IMR-90 (cell line): ENCODE results near the gene SYT6. TPM values are rescaled to one million over a fixed set of nuclear protein-coding genes. Genes with fewer than 3 reads are reported as not detected.

Experiments
- ATAC-seq: fragments of 200-7000 bp; cut with Tn5 transposase; 2 replicates; pipeline ENCODE4 v1.9.1; 2020; ENCODE audit warnings: low read depth, mild to moderate bottlenecking, moderate library complexity
- BruUV-seq: library from RNA; stranded (reverse); fragments of 400-500 nt; replicated peaks from 2 replicates; lab custom pipeline; 2021; lab: Mats Ljungman, UMichigan
- CTCF ChIA-PET: fragments of 300-600 bp; formaldehyde crosslinking; extraction: SDS; loops from one replicate; lab custom pipeline; 2021; ENCODE audit warnings: antibody characterized with exemption; lab: Yijun Ruan, JAX
- POLR2A ChIA-PET: fragments of 300-600 bp; sonication (Branson Sonifier 250); formaldehyde crosslinking; loops from one replicate; lab custom pipeline; 2022; ENCODE audit warnings: antibody characterized with exemption; ENCODE audit not compliant: unreplicated experiment; lab: Charles Lee
- DNase-seq: peaks from one replicate; pipeline ENCODE4 v3.0.0; 2013
- H2AFZ ChIP-seq: replicated peaks from 2 replicates; pipeline ENCODE3; 2013; ENCODE audit warnings: low read length, mild to moderate bottlenecking; ENCODE audit not compliant: poor library complexity
- H2AK5ac ChIP-seq: 2 replicates; pipeline ENCODE4 v1.6.1; 2013; ENCODE audit warnings: low read depth, low read length, inconsistent platforms
- H2AK9ac ChIP-seq: replicated peaks from 2 replicates; pipeline ENCODE3; 2013; ENCODE audit warnings: mild to moderate bottlenecking, low read depth, low read length, moderate library complexity; ENCODE audit not compliant: poor library complexity
- H2BK120ac ChIP-seq: 2 replicates; pipeline ENCODE4 v1.6.1; 2013; ENCODE audit warnings: low read depth, low read length, inconsistent platforms
- H2BK15ac ChIP-seq: 3 replicates; pipeline ENCODE4 v1.6.1; 2013; ENCODE audit warnings: low read depth, low read length, inconsistent platforms
- H2BK20ac ChIP-seq: 2 replicates; pipeline ENCODE4 v1.6.1; 2013; ENCODE audit warnings: low read depth, mild to moderate bottlenecking, inconsistent platforms, low read length, moderate library complexity
- H2BK5ac ChIP-seq: 2 replicates; pipeline ENCODE4 v1.6.1; 2013; ENCODE audit warnings: mild to moderate bottlenecking, low read depth, low read length, inconsistent platforms; ENCODE audit not compliant: poor library complexity, severe bottlenecking
- H3K14ac ChIP-seq: replicated peaks from 2 replicates; pipeline ENCODE4 v1.6.1; 2013; ENCODE audit warnings: low read depth, low read length, inconsistent platforms
- H3K18ac ChIP-seq: 2 replicates; pipeline ENCODE4 v1.6.1; 2013; ENCODE audit warnings: low read depth, low read length, control low read depth
- H3K23ac ChIP-seq: 2 replicates; pipeline ENCODE4 v1.6.1; 2013; ENCODE audit warnings: low read depth, low read length, inconsistent platforms
- H3K27ac ChIP-seq: 2 replicates; pipeline ENCODE4 v1.5.1; 2013; ENCODE audit warnings: mild to moderate bottlenecking, control low read depth, low read length; ENCODE audit not compliant: insufficient read depth
- H3K27me3 ChIP-seq: 2 replicates; pipeline ENCODE4 v1.6.1; 2013; ENCODE audit warnings: low read length; ENCODE audit not compliant: control insufficient read depth, insufficient read depth
- H3K36me3 ChIP-seq: 2 replicates; pipeline ENCODE4 v1.6.1; 2013; ENCODE audit warnings: low read length, mixed read lengths; ENCODE audit not compliant: control insufficient read depth, insufficient read depth
- H3K4ac ChIP-seq: 2 replicates; pipeline ENCODE4 v1.6.1; 2013; ENCODE audit warnings: low read depth, low read length, inconsistent platforms
- H3K4me1 ChIP-seq: 2 replicates; pipeline ENCODE4 v1.6.1; 2013; ENCODE audit warnings: low read length, mixed read lengths; ENCODE audit not compliant: control insufficient read depth, insufficient read depth
- H3K4me2 ChIP-seq: 2 replicates; pipeline ENCODE4 v1.6.1; 2013; ENCODE audit warnings: low read depth, mild to moderate bottlenecking, control low read depth, low read length, moderate library complexity
- H3K4me3 ChIP-seq: 2 replicates; pipeline ENCODE4 v1.5.1; 2013; ENCODE audit warnings: low read depth, mild to moderate bottlenecking, control low read depth, low read length, moderate library complexity; ENCODE audit not compliant: insufficient read depth
- H3K56ac ChIP-seq: 2 replicates; pipeline ENCODE4 v1.6.1; 2013; ENCODE audit warnings: low read length, inconsistent platforms; ENCODE audit not compliant: insufficient read depth; ENCODE audit errors: extremely low read depth
- H3K79me1 ChIP-seq, 2 experiments: 2 replicates each; pipeline ENCODE4 v1.6.1; 2013; ENCODE audit warnings: low read length in 2 of 2, inconsistent platforms in 1 of 2, low read depth in 1 of 2
- H3K9ac ChIP-seq: 2 replicates; pipeline ENCODE4 v1.6.1; 2013; ENCODE audit warnings: low read depth, low read length, control low read depth
- H3K9me1 ChIP-seq: 2 replicates; pipeline ENCODE4 v1.6.1; 2013; ENCODE audit warnings: low read length, inconsistent platforms; ENCODE audit not compliant: insufficient read depth
- H3K9me3 ChIP-seq: 2 replicates; pipeline ENCODE4 v1.6.1; 2013; ENCODE audit warnings: low read length; ENCODE audit not compliant: control insufficient read depth, insufficient read depth
- H4K20me1 ChIP-seq: 2 replicates; pipeline ENCODE4 v1.6.1; 2013; ENCODE audit warnings: low read length, inconsistent platforms; ENCODE audit not compliant: insufficient read depth
- H4K5ac ChIP-seq: 2 replicates; pipeline ENCODE4 v1.6.1; 2013; ENCODE audit warnings: mild to moderate bottlenecking, low read depth, low read length, control low read depth
- H4K8ac ChIP-seq, 2 experiments: 2 replicates each; pipeline ENCODE4 v1.6.1; 2013; ENCODE audit warnings: low read depth in 2 of 2, low read length in 2 of 2, control low read depth in 1 of 2, inconsistent platforms in 1 of 2
- H4K91ac ChIP-seq: 2 replicates; pipeline ENCODE4 v1.6.1; 2013; ENCODE audit warnings: low read depth, low read length, inconsistent platforms; ENCODE audit not compliant: insufficient read depth
- CTCF ChIP-seq: conservative IDR thresholded peaks from 2 replicates; pipeline ENCODE4 v1.5.1; 2012; ENCODE audit warnings: mild to moderate bottlenecking, low read depth, low read length, improper control_type of control experiment
- MAZ ChIP-seq: IDR thresholded peaks from 2 replicates; pipeline ENCODE4 v1.6.1; 2012; ENCODE audit warnings: low read depth, mild to moderate bottlenecking, low read length, improper control_type of control experiment, moderate library complexity, borderline replicate concordance
- POLR2A ChIP-seq: IDR thresholded peaks from 2 replicates; pipeline ENCODE4 v1.6.1; 2012; ENCODE audit warnings: mild to moderate bottlenecking, low read depth, low read length
- USF2 ChIP-seq: fragments of 150-350 bp; IDR thresholded peaks from 2 replicates; pipeline ENCODE4 v1.6.1; 2017; ENCODE audit warnings: mild to moderate bottlenecking, antibody characterized with exemption, low read length, low read depth
- WGBS, 2 experiments: methylation state at CpG; one replicate each; pipeline versions ENCODE4 v1.1.5 to v1.1.7; 2013; ENCODE audit warnings: missing lambda C conversion rate in 2 of 2; ENCODE audit not compliant: insufficient read length in 1 of 2; ENCODE audit errors: extremely low coverage in 2 of 2; 5-methylcytosine and 5-hydroxymethylcytosine counted together
- dilution Hi-C: fragments of 300-500 bp; cut with HindIII; formaldehyde crosslinking; loops from one replicate; pipeline ENCODE4 v1.14.3; 2018; ENCODE audit warnings: low sequenced_read_pairs; ENCODE audit not compliant: unreplicated experiment
- in situ Hi-C: fragments of 300-500 bp; cut with MboI; formaldehyde crosslinking; loops from 3 replicates; pipeline ENCODE4 v1.14.3; 2019; ENCODE audit warnings: low sequenced_read_pairs, inconsistent platforms, mixed read lengths
- intact Hi-C: fragments of 100-400 bp; cut with micrococcal nuclease; formaldehyde crosslinking; loops from 2 replicates; pipeline ENCODE4 v1.10.0; 2022
- polyA plus RNA-seq, 3 experiments: library from polyadenylated mRNA; depleted of rRNA; stranded (reverse); fragments of >200 nt; gene quantifications; 2 replicates each; pipeline ENCODE4 v1.2.3, GENCODE V29; 2012; ENCODE audit warnings: low replicate concordance in 1 of 3
- total RNA-seq: library from RNA; depleted of rRNA; stranded (reverse); fragments of >200 nt; gene quantifications from 2 replicates; pipeline ENCODE4 v1.2.3, GENCODE V29; 2012

Gene SYT6
- total and polyA plus RNA-seq, 2 of the 4 experiments (the other 2 are of a cell fraction) = not detected

GRCh38 chr1:114075546-114076242 is 78.0 kb downstream of the SYT6 start:
- H2BK120ac ChIP-seq = no peak overlapping the region
- H3K4me3 ChIP-seq = no peak overlapping the region
- in situ Hi-C loops = no loop called here
- WGBS, 2 experiments = no CpG with 5 or more reads among the region's 4 CpGs
- dilution Hi-C loops = no loop called here
- H4K20me1 ChIP-seq = no peaks in the 10 kb centered on the region
- no peak overlapping the region for H3K4ac ChIP-seq
- H3K9ac ChIP-seq = no peak overlapping the region
- H2BK5ac ChIP-seq = no peak overlapping the region
- no peak overlapping the region for H3K27ac ChIP-seq
- no peak overlapping the region for H3K23ac ChIP-seq
- H2AK5ac ChIP-seq = no peak overlapping the region
- no peak overlapping the region for H3K56ac ChIP-seq
- no peaks in the 10 kb centered on the region for H3K4me1 ChIP-seq
- no peak overlapping the region for H2BK15ac ChIP-seq
- no peak overlapping the region for H2BK20ac ChIP-seq
- no peak overlapping the region for H3K18ac ChIP-seq
- CTCF ChIA-PET = no interaction called here
- no TSS peak for BruUV-seq
- DNase-seq (no peak), ATAC-seq (no peak)
- H4K8ac ChIP-seq = no peak overlapping the region
- intact Hi-C loops = no loop called here
- H4K91ac ChIP-seq = no peak overlapping the region
- H3K36me3 ChIP-seq = no peaks in the 10 kb centered on the region
- peaks cover 3% of the 10 kb centered on the region; the same call in 1 of the 2 replicates for H3K27me3 ChIP-seq
- no peaks in the 10 kb centered on the region for H3K9me1 ChIP-seq
- no peak overlapping the region for H3K4me2 ChIP-seq
- H3K9me3 ChIP-seq = peaks cover 8% of the 10 kb centered on the region; the same call in 1 of the 2 replicates
- H3K79me1 ChIP-seq = no peaks in the 10 kb centered on the region
- H3K14ac ChIP-seq = no peak overlapping the region
- H2AK9ac ChIP-seq = no peak overlapping the region
- no peak for TF ChIP-seq POLR2A
- TF ChIP-seq USF2 = no peak
- TF ChIP-seq CTCF = no peak
- TF ChIP-seq MAZ = no peak
- POLR2A ChIA-PET = no interaction called here
- no peak overlapping the region for H2AFZ ChIP-seq
- H4K5ac ChIP-seq = no peak overlapping the region
